Measurements from ENCODE around the gene TAMM41. TPM values are rescaled to one million over a fixed set of nuclear protein-coding genes. Genes with fewer than 3 reads are reported as not detected.

Gene TAMM41
- total and polyA plus RNA-seq, 2 donors (not counting 1 experiment from before 2014, with no cell fraction given), result 36.1 to 52.3 TPM

DNA sequence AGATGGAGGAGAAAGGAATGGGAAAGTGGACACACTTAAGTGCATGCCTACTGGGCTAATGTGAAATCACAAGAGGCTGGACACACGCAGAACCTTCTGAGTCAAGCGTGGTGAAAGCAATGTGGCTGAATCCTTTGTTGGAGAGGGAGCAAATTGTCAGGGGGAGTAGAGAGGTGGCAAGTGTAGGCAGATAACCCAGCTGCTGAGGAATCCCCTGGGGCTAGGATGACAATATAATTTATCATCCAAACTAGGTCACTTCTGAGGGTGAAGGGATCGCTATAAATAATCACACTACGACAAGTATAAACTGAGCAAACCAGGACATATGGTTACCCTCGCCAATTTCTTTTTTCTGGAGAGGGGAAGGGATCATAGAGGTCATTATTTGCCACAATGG, 28.7 kb downstream of the TAMM41 start:
- H3K36me3 ChIP-seq (replicated peaks in 1 of 2; ENCODE audit: control extremely low read depth in 1 of 2, control insufficient read depth in 1 of 2, extremely low read depth in 1 of 2, insufficient read depth in 2 of 2, low read length in 1 of 2), result peaks cover 10 to 52% of the 10 kb centered on the region in 2 experiments
- no peaks in the 10 kb centered on the region for H3K79me2 ChIP-seq (ENCODE audit: control insufficient read depth, insufficient read depth, low read length)
- no peaks in the 10 kb centered on the region for H3K9me3 ChIP-seq (ENCODE audit: control extremely low read depth in 1 of 3, control insufficient read depth in 2 of 3, insufficient read depth in 1 of 3, low read length in 2 of 3)
- Mint-ChIP-seq H3K4me1 (no peaks in the 10 kb centered on the region), H3K4me3 (no peak overlapping the region), H3K9me3 (ENCODE audit: insufficient read depth) (no peaks in the 10 kb centered on the region), H3K27me3 (no peaks in the 10 kb centered on the region), H3K27ac (no peak overlapping the region)
- ChIA-PET POLR2A (no interaction called here), CTCF (interaction anchor here (1.4 to 2.4 kb wide), 3 partner anchors 10 to 115 kb away, joined by 3 to 5 read pairs (median 5); no protein-coding TSS in a partner anchor)
- intact Hi-C loops (cut with micrococcal nuclease), result no loop called here
- H3K4me1 ChIP-seq (ENCODE audit: control insufficient read depth in 2 of 2, insufficient read depth in 2 of 2, low read length in 2 of 2), result no peaks in the 10 kb centered on the region
- H3K4me2 ChIP-seq (replicated peaks; ENCODE audit: low read depth, low read length, poor library complexity, severe bottlenecking), result no peak overlapping the region
- no peak overlapping the region for H3K4me3 ChIP-seq (ENCODE audit: control extremely low read depth in 1 of 5, extremely low read depth in 1 of 5, insufficient read depth in 1 of 5, low read depth in 2 of 5, low read length in 4 of 5)
- H2AFZ ChIP-seq (ENCODE audit: insufficient read depth, low read depth, low read length, poor library complexity, severe bottlenecking), result no peak overlapping the region
- WGBS (ENCODE audit: insufficient coverage), result 100% methylated on average over 1 of the region's 5 CpGs
- no peak for DNase-seq
- H3K9ac ChIP-seq (ENCODE audit: low read length), result no peak overlapping the region
- H3K27ac ChIP-seq (ENCODE audit: low read length in 2 of 2), result no peak overlapping the region
- no peaks in the 10 kb centered on the region for H3K27me3 ChIP-seq (replicated peaks in 1 of 4; ENCODE audit: control extremely low read depth in 1 of 4, control insufficient read depth in 3 of 4, insufficient read depth in 4 of 4, low read length in 3 of 4)
- TF ChIP-seq EZH2 (IDR thresholded peaks at IDR 0.05; ENCODE audit: borderline replicate concordance, insufficient read depth, low read depth, low read length, poor library complexity, severe bottlenecking), result no peak
- TF ChIP-seq, protein P1, sequence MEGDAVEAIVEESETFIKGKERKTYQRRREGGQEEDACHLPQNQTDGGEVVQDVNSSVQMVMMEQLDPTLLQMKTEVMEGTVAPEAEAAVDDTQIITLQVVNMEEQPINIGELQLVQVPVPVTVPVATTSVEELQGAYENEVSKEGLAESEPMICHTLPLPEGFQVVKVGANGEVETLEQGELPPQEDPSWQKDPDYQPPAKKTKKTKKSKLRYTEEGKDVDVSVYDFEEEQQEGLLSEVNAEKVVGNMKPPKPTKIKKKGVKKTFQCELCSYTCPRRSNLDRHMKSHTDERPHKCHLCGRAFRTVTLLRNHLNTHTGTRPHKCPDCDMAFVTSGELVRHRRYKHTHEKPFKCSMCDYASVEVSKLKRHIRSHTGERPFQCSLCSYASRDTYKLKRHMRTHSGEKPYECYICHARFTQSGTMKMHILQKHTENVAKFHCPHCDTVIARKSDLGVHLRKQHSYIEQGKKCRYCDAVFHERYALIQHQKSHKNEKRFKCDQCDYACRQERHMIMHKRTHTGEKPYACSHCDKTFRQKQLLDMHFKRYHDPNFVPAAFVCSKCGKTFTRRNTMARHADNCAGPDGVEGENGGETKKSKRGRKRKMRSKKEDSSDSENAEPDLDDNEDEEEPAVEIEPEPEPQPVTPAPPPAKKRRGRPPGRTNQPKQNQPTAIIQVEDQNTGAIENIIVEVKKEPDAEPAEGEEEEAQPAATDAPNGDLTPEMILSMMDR (IDR thresholded peaks at IDR 0.05), result no peak
- H4K20me1 ChIP-seq (ENCODE audit: control insufficient read depth, insufficient read depth, low read length, poor library complexity, severe bottlenecking), result no peaks in the 10 kb centered on the region
- no peak for ATAC-seq (ENCODE audit: low read depth)

- no peak overlapping the region for H3K4me2 ChIP-seq (replicated peaks; ENCODE audit: low read depth, low read length, poor library complexity, severe bottlenecking)
- POLR2A ChIA-PET, result no interaction called here
- no peaks in the 10 kb centered on the region for H3K27me3 ChIP-seq (replicated peaks in 1 of 4; ENCODE audit: control extremely low read depth in 1 of 4, control insufficient read depth in 3 of 4, insufficient read depth in 4 of 4, low read length in 3 of 4)
- CTCF ChIA-PET, result no interaction called here
- intact Hi-C loops (cut with micrococcal nuclease), result no loop called here
- no peak overlapping the region for H3K4me3 ChIP-seq (ENCODE audit: control extremely low read depth in 1 of 5, extremely low read depth in 1 of 5, insufficient read depth in 1 of 5, low read depth in 2 of 5, low read length in 4 of 5)
- H3K4me1 Mint-ChIP-seq, result no peaks in the 10 kb centered on the region
- H3K27me3 Mint-ChIP-seq, result no peaks in the 10 kb centered on the region
- H3K4me3 Mint-ChIP-seq, result no peak overlapping the region
- H3K9me3 ChIP-seq (ENCODE audit: control extremely low read depth in 1 of 3, control insufficient read depth in 2 of 3, insufficient read depth in 1 of 3, low read length in 2 of 3), result no peaks in the 10 kb centered on the region
- no peaks in the 10 kb centered on the region for H3K4me1 ChIP-seq (ENCODE audit: control insufficient read depth in 2 of 2, insufficient read depth in 2 of 2, low read length in 2 of 2)
- no peak overlapping the region for H3K9ac ChIP-seq (ENCODE audit: low read length)
- no peak for ATAC-seq (ENCODE audit: low read depth)
- no peak overlapping the region for H3K27ac Mint-ChIP-seq
- no peaks in the 10 kb centered on the region for H4K20me1 ChIP-seq (ENCODE audit: control insufficient read depth, insufficient read depth, low read length, poor library complexity, severe bottlenecking)
- TF ChIP-seq, protein P1 (IDR thresholded peaks at IDR 0.05), result no peak
- TF ChIP-seq EZH2 (IDR thresholded peaks at IDR 0.05; ENCODE audit: borderline replicate concordance, insufficient read depth, low read depth, low read length, poor library complexity, severe bottlenecking), result no peak
- WGBS (ENCODE audit: insufficient coverage), result no CpG with 5 or more reads among the region's 4 CpGs
- no peak for DNase-seq
- H3K79me2 ChIP-seq (ENCODE audit: control insufficient read depth, insufficient read depth, low read length), result no peaks in the 10 kb centered on the region
- no peak overlapping the region for H2AFZ ChIP-seq (ENCODE audit: insufficient read depth, low read depth, low read length, poor library complexity, severe bottlenecking)
- no peak overlapping the region for H3K27ac ChIP-seq (ENCODE audit: low read length in 2 of 2)
- H3K9me3 Mint-ChIP-seq (ENCODE audit: insufficient read depth), result no peaks in the 10 kb centered on the region
- H3K36me3 ChIP-seq (replicated peaks in 1 of 2; ENCODE audit: control extremely low read depth in 1 of 2, control insufficient read depth in 1 of 2, extremely low read depth in 1 of 2, insufficient read depth in 2 of 2, low read length in 1 of 2), result peaks cover 12 to 54% of the 10 kb centered on the region in 2 experiments
Measured at GRCh38 chr3:11815111-11815510, 31.6 kb downstream of the TAMM41 start.

Data from B cell (primary cell).